Posterior vena cava (tissue), 2 donors: Measurements from ENCODE around the gene WASHC3. TPM values are rescaled to one million over a fixed set of nuclear protein-coding genes. Genes with fewer than 3 reads are reported as not detected.
A peak's percentile ranks its signal among the peaks of the same experiment; 100 is the strongest.
"Not testable (repeated sequence)": the region's sequence is repeated elsewhere in the genome, so short reads cannot be mapped to it uniquely, and the experiment has no call there.

ENCODE experiments used
- DNase-seq: peaks from one replicate; pipeline ENCODE4 v3.0.0-alpha.2; 2020; ENCODE audit warnings: low spot score
- intact Hi-C, 2 donors: fragments of 100-400 bp; cut with DNase I; formaldehyde crosslinking; loops; one replicate each; pipeline versions ENCODE4 v1.14.1 to v1.14.2; 2022 to 2023
- long read RNA-seq, 2 donors: library from polyadenylated mRNA; unstranded; transcript quantifications; one replicate each; pipeline ENCODE4 v2.0.0, GENCODE V29; 2020 to 2021
- total RNA-seq, 2 donors: library from RNA; stranded (reverse); fragmentation: NEBNext Ultra II Directional; extraction: Animal tissue kit (Norgen Biotek cat#: 25700); gene quantifications; one replicate each; pipeline ENCODE4 v1.2.1, GENCODE V29; 2021
- donor health status: DM: yes; HTN: yes; CAD: no.
- donor health status: DM: yes; HTN: yes; CAD: no.

WASHC3 gene, protein sequence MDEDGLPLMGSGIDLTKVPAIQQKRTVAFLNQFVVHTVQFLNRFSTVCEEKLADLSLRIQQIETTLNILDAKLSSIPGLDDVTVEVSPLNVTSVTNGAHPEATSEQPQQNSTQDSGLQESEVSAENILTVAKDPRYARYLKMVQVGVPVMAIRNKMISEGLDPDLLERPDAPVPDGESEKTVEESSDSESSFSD
- 10 to 100 TPM; 46.7 to 50.0 TPM for total RNA-seq
- long read RNA-seq, donor 1, transcript WASHC3-201 (7 exons, 916 nt) = major isoform, 8 of 13 reads
- long read RNA-seq, donor 1, partial matches to known transcripts = 0 of 13 reads
- long read RNA-seq, donor 1, other reads (novel, unspliced or antisense) = 5 of 13 reads
- long read RNA-seq, donor 2, transcript WASHC3-201 (7 exons, 916 nt) = major isoform, 22 of 36 reads
- long read RNA-seq, donor 2, partial matches to known transcripts = 0 of 36 reads
- long read RNA-seq, donor 2, other reads (novel, unspliced or antisense) = 11 of 36 reads

DNA sequence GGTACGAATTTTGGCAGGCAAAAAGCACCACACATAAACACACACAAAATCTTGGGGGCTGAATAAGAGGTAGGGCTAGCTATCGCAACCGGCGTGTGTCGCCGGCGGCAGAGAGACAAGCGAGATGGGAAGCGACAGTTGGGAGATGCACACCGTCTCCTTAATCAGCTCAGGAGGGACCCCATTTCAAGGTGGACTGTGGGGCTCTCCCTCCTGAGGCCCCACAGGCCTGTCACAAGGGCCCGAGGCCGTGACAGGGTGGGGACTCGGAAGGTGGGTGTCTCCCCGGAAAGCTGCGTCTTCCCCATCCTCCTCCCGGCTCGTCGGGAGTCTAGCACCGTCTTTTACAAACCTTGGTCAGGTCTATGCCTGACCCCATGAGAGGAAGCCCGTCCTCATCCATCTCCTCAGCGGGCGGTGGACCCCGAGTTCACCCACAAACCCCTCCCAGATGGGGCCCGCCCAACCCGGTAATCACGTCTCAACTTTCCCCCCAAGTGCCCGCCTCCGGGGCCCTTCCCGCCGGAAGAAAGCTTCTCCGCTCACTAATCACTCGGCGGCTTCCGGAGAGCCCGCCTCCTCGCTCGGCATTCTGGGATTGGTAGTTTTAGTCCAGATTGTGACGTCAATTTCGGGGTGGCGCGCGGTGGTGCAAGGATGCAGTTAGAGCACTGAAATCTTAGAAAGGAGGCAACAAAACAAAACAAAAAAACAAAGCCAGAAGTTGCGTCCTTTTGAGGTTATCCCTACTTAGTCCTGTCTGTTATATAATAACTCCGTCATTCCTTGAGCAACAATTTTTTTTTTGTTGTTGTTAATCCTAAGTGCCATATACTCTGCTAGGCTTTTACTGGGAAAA, at the start of gene WASHC3:
Gene WASHC3 (minus strand): TSS at position 432 of the 859 bp plus-strand sequence. CDS start 29 bp downstream, at position 403.
- intact Hi-C loops = no loop called here
- peak; percentile 99 for DNase-seq

DNA sequence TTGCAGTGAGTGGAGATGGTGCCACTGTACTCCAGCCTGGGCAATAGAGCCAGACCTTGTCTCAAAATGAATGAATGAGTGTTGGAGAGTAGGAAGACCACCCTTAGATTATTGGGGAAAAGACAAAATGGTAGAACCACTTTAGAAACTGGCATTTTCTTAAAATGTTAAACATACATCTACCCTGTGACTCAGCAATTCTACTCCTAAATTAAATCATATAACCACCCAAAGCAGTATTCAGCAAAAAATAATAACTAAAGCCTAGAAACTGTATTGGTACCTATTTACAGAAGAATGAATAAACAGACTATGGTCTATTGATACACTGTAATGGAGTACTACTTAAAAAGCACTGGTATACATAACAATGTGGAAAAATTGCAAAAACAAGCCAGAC, 49.0 kb upstream of the WASHC3 start:
- DNase-seq = no peak
- intact Hi-C loops = no loop called here

DNA sequence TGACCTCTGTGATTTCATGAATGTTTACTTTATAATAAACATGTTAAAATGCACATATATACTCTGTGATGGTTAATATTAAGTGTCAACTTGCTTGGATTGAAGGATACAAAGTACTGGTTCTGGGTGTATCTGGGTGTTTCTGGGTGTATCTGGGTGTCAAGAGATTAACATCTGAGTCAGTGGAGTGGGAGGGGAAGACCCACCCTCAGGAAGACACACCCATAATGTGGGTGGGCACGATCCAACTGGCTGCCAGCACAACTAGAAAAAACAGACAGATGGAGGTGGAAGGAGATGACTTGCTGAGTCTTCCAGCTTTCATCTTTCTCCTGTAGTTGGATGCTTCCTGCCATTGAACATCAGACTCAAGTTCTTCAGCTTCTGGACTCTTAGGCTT, 46.2 kb upstream of the WASHC3 start:
- no peak for DNase-seq
- intact Hi-C loops = no loop called here

DNA sequence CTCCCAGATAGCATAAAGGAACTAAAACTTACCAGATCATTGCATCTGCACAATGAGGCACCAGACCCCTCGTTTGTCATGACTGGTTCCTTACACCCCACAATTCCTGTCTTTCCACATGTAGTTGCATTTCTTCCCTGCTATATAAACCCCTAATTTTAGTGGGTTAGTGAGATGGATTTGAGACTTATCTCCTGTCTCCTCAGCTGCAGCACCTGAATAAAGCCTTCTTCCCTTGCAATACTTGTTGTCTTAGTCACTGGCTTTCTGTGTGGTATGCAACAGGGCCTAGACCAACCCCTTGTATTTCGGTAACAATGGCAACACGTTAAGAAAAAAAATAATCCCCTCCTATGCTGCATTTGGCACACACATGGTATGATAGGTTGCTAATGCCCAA, 45.1 kb upstream of the WASHC3 start:
- intact Hi-C loops = no loop called here
- DNase-seq = no peak

DNA sequence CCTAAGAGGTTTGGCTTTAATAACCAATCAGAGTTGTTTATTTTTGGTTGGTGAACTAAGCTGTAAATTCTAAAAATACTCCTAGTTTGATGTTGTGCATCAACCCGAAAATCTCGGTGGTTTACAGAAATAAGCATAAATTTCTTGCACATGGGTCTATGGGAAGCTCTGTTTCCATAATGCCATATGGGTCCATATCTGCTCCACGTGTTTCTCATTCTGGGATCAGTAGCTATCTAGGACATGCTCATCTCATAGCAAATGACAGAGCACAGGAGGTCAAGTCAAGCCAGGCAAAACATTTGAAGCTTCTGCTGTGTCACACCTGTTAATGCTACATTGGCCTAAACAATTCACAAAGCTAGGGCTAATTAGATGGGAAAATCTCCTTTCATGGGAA, 35.1 kb upstream of the WASHC3 start:
- DNase-seq = no peak
- intact Hi-C loops = no loop called here

DNA sequence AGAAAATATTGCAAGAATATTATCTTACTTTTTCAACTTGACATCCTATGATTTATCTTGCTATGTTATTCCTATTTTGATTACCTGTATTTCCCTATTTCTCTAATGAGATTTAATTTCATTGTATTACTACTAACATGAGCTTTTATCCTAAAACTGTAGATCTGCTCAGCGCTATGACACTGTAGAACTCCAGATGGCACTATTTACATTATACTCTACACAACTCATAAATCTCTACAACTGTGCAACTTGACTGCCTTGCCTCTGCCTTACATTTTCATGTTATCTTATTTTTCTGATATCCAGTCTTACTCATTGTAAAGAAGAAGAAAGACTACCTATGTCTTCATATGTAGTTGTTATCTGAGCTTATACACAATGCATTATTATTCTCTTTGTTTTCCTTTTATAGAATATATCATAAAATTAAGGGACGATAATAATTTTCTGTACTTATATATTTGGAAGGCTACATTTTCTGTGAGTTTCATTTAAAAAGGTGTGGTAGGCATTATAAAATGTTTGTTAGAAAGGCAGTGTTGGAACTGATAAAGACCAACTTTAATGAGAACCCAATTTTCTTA, 34.0 kb upstream of the WASHC3 start:
- DNase-seq = no peak
- intact Hi-C loops = no loop called here

DNA sequence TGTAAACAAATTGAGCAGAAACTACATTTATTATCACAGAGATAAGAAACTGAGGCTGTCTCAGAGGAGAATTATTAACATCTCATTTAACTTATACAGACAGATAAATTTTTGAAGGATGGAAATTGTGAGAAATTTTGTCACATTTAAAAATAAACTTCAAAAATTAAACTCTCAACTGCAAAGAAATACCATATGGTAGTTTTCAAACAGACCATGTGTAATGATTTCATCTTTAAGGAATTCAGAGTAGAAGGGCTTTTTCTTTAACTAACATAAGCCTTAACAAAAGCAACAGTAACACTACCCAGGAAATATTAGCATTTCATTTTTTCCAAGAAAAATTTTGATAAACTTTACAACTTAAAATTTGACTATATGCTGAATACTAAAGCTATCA, 31.5 kb upstream of the WASHC3 start:
- intact Hi-C loops = no loop called here
- no peak for DNase-seq

DNA sequence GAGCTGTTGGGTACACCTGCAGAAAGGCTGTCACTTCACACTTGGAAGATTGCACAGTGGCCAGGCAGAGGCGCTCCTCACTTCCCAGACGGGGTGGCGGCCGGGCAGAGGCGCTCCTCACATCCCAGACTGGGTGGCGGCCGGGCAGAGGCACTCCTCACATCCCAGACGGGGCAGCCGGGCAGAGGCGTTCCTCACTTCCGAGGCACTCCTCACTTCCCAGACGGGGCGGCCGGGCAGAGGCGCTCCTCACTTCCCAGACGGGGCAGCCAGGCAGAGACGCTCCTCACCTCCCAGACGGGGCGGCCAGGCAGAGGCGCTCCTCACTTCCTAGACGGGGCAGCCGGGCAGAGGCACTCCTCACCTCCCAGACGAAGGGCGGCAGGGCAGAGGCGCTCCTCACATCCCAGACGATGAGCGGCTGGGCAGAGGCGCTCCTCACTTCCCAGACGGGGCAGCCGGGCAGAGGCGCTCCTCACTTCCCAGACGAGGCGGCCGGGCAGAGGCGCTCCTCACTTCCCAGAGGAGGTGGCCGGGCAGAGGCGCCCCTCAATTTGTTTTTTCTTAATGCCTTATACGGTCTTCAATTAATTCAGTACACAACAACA, 27.5 kb upstream of the WASHC3 start:
- DNase-seq, intact Hi-C loops: not testable (repeated sequence)

DNA sequence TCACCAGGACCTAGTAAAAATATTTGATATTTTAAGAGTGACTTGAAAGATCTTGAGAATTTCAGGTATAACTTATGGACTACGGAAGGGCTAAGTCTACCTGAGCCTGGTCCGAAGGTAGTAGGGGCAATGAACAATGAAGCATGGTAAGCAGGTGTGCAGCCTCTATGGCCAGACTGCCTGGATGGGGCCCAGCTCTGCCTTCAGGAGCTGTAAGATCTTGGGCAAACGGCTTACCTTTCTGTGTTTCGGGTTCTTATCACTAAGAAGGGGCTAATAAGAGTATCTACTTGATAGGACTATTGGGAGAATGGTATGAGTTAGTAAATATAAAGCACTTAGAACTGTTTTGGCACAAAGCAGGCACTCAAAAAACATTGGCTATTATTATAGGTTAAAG, 19.1 kb upstream of the WASHC3 start:
- no peak for DNase-seq
- intact Hi-C loops = no loop called here

DNA sequence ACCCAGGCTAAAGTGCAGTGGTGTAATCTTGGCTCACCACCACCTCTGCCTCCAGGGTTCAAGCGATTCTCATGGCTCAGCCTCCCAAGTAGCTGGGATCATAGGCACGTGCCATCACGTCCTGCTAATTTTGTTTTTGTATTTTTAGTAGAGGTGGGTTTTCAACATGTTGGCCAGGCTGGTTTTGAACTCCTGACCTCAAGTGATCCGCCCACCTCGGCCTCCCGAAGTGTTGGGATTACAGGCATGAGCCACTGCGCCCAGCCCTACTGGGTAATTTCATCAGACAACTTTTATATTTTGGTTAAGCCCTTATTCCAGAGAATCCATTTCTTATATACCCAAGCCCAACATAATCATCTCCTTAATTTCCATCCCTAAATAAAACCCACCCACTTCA, 10.3 kb upstream of the WASHC3 start:
- peak; percentile 29 for DNase-seq

DNA sequence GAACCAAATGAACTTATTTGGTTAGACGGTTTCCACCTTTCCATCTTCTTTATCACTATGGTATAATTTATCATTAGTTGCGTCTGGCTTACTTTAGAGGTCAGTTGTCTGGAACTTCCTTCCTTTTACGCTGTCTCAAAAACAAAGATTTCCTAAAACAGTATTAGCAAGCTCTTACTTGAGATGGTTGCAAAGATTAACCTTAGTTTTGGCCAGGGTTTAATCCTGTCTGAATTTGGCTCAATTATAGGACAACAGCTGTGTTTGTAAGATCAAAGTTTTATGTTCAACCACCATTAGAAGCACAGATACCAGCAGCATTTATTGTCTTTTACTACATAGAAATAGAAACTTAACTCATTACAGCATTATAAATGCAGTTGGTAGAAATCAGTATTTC, 7.9 kb upstream of the WASHC3 start:
- no peak for DNase-seq
- intact Hi-C loops = no loop called here

More for the DNA sequence above, 10.3 kb upstream of the WASHC3 start:
- intact Hi-C loops = not testable (repeated sequence)

DNA sequence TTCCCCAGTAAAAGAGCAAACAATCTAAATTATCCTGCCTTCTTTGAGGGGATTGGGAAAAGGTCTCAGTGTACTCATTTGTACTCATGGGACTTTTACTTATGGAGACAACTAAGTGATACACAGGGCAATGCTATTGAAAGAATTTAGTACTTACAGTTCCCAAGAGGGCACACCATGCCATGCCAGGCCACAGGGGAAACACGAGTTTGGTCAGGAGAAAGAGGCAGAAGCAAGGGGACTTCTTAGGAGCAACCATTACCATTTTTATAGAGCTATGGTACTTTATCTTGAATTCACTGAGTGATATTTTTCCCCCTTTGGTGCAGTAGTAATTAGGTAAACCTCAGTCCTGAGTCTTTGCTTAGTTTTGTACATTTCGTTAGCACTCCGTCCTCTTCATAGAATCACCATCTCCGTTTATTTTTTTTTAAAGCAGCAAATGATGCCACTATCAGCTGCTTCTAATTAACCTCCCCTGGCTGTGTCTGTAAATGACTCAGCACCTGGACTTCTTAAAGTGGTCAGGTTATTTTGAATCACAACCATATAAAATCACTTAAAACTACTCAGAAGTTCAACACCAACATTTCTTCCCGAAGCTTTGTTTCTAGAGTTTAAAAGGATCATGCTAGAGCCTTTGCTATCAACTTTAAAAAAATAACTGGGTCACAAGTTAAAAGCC, 5.9 kb upstream of the WASHC3 start:
- intact Hi-C loops = no loop called here
- no peak for DNase-seq

DNA sequence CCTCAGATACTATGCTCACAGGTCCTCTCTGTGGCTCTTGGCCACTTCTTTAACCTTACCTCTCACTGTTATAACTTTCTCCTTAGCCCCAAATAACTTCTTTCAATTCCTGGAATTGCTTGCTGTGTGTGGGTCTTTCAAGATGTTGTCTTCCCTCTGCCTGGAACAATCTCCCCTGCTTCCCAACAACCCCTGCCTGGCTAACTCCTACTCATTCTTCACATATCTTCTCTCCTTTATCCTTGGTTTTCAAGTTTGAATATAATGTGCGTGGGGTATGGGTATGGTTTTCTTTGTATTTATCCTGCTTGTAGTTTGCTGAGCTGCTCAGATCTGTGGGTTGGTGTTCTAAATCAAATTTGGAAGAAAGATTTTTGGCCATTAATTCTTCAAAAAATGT, 2.7 kb upstream of the WASHC3 start:
- DNase-seq = no peak
- intact Hi-C loops = no loop called here

DNA sequence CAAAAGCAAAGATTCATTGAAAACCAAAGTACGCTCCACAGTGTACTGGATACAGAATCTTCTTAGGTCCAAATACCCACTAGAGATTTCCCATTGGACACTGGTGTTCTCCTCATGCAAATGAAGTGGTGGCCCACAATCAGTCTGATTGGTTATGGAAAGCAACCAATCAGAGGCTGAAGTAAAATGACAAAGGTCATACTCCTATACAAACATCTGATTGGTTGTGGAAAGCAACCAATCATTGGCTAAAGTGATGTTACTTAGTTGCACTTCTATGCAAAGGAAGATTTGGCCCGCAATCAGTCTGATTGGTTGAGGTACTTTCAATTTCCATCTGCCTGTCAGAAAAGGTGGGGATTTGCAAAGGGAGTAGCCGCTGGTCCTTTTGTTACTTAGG, 1.3 kb upstream of the WASHC3 start:
- intact Hi-C loops = no loop called here
- DNase-seq = no peak

DNA sequence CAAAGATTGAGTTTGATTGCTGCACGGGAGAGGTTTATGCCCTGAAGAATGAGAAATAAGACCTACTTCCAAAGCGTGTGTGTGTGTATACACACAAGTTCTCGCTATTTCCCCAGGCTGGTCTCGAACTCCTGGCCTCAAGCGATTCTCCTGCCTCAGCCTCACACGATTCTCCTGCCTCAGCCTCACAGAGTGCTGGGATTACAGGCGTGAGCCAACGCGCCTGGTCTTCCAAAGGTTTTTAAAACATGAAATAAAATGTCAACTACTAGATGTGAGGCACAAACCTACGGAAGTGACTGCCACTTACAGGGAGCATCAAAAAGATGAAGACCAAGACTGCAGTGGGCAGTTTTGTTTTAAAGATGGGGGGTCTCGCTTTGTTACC, 622 bp upstream of the WASHC3 start:
- intact Hi-C loops = no loop called here
- DNase-seq = peak; percentile 28

DNA sequence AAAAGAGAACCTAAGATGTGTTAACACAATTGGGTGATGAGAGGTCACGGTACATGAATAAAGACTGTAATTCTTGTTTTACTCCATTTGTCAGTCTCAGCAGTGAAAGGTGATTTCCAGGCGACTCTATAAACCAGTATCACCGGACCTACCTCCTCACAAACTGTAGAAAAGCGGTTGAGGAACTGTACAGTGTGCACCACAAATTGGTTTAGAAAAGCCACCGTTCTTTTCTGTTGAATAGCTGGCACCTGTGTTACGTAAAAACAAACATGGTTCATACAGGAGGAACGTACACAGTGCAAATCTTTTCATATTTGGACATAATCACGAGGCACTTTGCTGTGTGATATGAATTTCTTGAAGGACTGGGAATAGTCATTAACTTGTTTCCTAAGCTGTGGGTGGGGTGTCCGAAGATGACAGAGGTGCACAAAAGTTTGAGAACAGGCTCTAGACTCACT, 663 bp downstream of the WASHC3 start:
- intact Hi-C loops = no loop called here
- DNase-seq = no peak

DNA sequence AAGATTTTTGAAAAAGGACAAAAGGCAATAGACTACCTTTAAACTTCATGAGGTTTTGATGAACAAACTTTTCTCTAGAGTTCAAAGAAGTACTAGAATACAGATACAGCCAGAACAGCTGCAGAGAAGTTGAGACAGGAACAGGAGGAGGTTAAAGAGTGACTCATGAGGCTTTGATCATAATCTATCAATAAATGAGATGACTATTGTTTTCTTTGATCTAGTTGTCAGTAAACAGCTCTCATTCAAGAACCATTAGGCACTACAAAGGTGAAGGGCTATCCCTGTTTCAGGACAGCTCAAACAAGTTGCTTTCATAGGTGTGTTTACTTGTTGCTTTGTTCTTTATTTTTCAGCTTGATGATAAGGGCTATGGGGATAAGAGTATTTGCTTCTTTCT, 2.4 kb downstream of the WASHC3 start:
- intact Hi-C loops = no loop called here
- no peak for DNase-seq

DNA sequence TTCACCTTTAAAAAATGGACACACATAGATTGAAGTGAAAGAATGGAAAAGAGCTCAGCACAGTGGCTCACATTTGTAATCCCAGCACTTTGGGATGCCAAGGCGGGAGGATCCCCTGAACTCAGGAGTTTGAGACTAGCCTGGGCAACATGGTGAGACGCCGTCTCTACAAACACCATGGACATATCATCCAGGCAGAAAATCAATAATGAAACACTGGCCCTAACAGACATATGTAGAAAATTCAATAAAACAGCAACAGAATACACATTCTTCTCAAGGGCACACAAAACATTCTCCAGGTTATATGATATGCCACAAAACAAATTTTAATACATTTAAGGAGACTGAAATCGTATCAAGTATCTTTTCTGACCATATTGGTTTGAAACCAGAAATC, 7.4 kb downstream of the WASHC3 start:
- intact Hi-C loops = no loop called here
- DNase-seq = no peak

DNA sequence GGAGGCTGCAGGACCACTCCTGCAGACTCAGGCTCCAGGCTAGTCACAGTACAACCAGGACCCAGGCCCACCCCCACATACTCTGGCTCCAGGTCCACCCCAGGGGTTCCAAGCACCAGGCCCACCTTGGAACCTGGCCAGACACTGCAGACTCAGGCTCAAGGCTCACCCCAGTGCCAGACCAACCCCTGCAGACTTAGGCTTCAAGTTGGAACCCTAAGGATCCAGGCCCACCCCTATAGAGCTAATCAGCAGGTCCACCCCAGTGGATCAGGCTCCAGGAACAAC, 8.8 kb downstream of the WASHC3 start:
- intact Hi-C loops = no loop called here
- DNase-seq = no peak
